ENCODE results near the gene SLC6A15. TPM values are rescaled to one million over a fixed set of nuclear protein-coding genes. Genes with fewer than 3 reads are reported as not detected.

Gene SLC6A15
- total RNA-seq, 1 experiment from 2014 or later, result 0.07 TPM

DNA sequence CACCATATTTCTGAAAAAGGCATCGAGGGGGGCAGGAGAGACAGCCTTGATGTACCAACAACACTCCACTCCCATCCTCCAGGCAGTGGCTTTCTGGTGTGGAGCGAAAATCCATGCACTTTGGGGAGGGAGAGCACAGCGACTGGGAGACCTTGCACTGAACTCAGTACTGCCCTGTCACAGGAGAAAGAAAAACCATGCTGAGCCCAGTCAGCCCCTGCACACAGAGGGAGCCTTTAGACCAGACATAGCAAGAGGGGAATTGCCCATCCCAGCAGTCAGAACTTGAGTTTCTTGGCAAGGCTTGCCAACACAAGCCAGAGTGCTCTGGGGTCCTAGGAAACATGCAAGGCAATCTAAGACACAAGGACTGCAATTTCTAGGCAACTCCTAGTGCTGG, 24.8 kb upstream of the SLC6A15 start (continued):
- TF ChIP-seq, protein P1, sequence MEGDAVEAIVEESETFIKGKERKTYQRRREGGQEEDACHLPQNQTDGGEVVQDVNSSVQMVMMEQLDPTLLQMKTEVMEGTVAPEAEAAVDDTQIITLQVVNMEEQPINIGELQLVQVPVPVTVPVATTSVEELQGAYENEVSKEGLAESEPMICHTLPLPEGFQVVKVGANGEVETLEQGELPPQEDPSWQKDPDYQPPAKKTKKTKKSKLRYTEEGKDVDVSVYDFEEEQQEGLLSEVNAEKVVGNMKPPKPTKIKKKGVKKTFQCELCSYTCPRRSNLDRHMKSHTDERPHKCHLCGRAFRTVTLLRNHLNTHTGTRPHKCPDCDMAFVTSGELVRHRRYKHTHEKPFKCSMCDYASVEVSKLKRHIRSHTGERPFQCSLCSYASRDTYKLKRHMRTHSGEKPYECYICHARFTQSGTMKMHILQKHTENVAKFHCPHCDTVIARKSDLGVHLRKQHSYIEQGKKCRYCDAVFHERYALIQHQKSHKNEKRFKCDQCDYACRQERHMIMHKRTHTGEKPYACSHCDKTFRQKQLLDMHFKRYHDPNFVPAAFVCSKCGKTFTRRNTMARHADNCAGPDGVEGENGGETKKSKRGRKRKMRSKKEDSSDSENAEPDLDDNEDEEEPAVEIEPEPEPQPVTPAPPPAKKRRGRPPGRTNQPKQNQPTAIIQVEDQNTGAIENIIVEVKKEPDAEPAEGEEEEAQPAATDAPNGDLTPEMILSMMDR (IDR thresholded peaks at IDR 0.05 in 2 of 3, conservative IDR thresholded peaks at IDR 0.05 in 1 of 3; ENCODE audit: borderline replicate concordance in 1 of 3, insufficient read depth in 1 of 3, low read depth in 2 of 3, low read length in 2 of 3), result no peak
- TF ChIP-seq CBX3 (IDR thresholded peaks at IDR 0.05; ENCODE audit: low read depth) (no peak), SRF (IDR thresholded peaks at IDR 0.05; ENCODE audit: low read depth) (no peak)

GRCh38 chr12:84929501-84929900, 16.9 kb upstream of the SLC6A15 start:
- POLR2A ChIA-PET, result no interaction called here
- Histone ChIP-seq H3K4me3 (replicated peaks in 1 of 2; ENCODE audit: low read depth in 1 of 2, low read length in 2 of 2) (no peak overlapping the region), H2AFZ (ENCODE audit: low read depth, low read length, poor library complexity, severe bottlenecking) (no peak overlapping the region), H3K4me1 (ENCODE audit: control insufficient read depth in 1 of 2, insufficient read depth in 2 of 2, low read length in 2 of 2) (no peaks in the 10 kb centered on the region), H3K27me3 (ENCODE audit: insufficient read depth, low read length) (no peaks in the 10 kb centered on the region), H3K79me2 (ENCODE audit: insufficient read depth, low read length) (no peaks in the 10 kb centered on the region), H3K36me3 (ENCODE audit: control insufficient read depth in 1 of 2, insufficient read depth in 2 of 2, low read length in 2 of 2) (no peaks in the 10 kb centered on the region), H3K4me2 (ENCODE audit: low read length) (no peak overlapping the region), H4K20me1 (ENCODE audit: insufficient read depth) (no peaks in the 10 kb centered on the region), H3K9me2 (ENCODE audit: insufficient read depth) (no peaks in the 10 kb centered on the region), H3K9ac (ENCODE audit: low read length) (no peak overlapping the region), H3K9me3 (ENCODE audit: control insufficient read depth in 1 of 2, insufficient read depth in 1 of 2, low read depth in 1 of 2, low read length in 2 of 2) (no peaks in the 10 kb centered on the region), H3K27ac (ENCODE audit: low read depth, low read length) (no peak overlapping the region)
- BruUV-seq (replicated peaks), result no TSS peak
- CTCF ChIA-PET, result no interaction called here
- intact Hi-C loops (cut with micrococcal nuclease), result no loop called here
- TF ChIP-seq ELF1 (IDR thresholded peaks at IDR 0.05; ENCODE audit: borderline replicate concordance, low read depth) (no peak), SRF (IDR thresholded peaks at IDR 0.05; ENCODE audit: low read depth) (no peak), EZH2 (IDR thresholded peaks at IDR 0.05) (no peak), POLR2AphosphoS5 (IDR thresholded peaks at IDR 0.05; ENCODE audit: low read depth, low read length) (no peak), POLR2A (IDR thresholded peaks at IDR 0.05; ENCODE audit: borderline replicate concordance, extremely low read depth, insufficient read depth, insufficient read length) (no peak), MAX (IDR thresholded peaks at IDR 0.05) (no peak), TCF7L2 (IDR thresholded peaks at IDR 0.05; ENCODE audit: borderline replicate concordance, extremely low read depth, insufficient read depth, insufficient read length) (no peak), EZH2phosphoT487 (IDR thresholded peaks at IDR 0.05; ENCODE audit: borderline replicate concordance) (no peak), CBX3 (IDR thresholded peaks at IDR 0.05; ENCODE audit: low read depth) (no peak)
- DNase-seq (ENCODE audit: low read depth, low spot score) (no peak), ATAC-seq (no peak)
- RAD21 ChIA-PET (ENCODE audit: low non-redundant PET in 1 of 2, low total read pairs in 2 of 2, uncharacterized antibody in 2 of 2, unreplicated experiment in 2 of 2), result no interaction called here

Data from HCT116 (cell line).